Measurements from ENCODE around the gene CNST. TPM values are rescaled to one million over a fixed set of nuclear protein-coding genes. Genes with fewer than 3 reads are reported as not detected.

Gene CNST
- total and polyA plus RNA-seq, 9 of the 15 experiments (the other 6 are each of a cell fraction or from before 2014, with no cell fraction given), result 17.0 to 55.3 (median 30.8) TPM

DNA sequence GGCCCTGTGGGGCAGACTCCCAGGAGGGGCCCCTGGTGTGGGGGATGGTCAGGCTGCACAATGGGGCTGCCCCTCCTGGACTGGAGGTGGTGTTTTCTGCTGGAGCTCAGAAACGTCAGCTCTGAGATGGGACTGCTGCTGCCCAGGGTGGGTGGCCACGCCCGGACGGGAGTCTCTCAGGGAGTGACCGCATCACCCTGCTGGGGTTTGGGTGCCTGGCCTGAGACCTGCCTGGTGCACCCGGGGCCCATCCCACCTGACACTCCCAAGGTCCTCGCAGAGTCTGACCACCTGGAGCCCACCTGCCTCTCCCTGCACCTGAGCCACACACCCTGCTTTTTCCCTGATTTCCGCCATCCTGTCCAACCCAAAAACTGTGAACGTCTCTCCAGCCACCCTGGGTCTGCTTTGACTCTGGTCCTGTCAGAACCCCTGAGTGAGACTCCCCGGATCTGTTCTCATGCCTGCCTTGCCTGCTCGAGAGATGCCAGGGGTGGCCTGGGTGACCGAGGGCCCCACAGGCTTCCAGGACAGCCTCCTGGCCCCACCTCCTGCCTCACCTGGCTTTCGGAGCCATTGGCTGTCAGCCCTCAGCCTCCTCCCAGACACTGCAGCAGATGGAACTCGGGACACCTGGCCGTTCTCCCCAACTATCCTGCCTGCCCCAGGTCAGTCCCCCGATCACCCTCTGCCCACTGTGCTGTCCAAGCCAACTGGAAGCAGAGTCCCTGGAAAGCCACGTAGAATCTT lies 47.6 kb upstream of the CNST start:
- H3K9ac ChIP-seq (ENCODE audit: insufficient read depth in 1 of 2, low read depth in 2 of 2, low read length in 2 of 2), result no peak overlapping the region
- H3K27ac ChIP-seq (ENCODE audit: extremely low read depth, low read depth, low read length), result no peak overlapping the region
- no TSS peak for BruUV-seq (replicated peaks)
- no peak overlapping the region for H3K4me3 ChIP-seq
- in situ Hi-C loops (cut with MboI), result no loop called here
- ATAC-seq (no peak; the same call in 2 of the 3 replicates), FAIRE-seq (no peak), DNase-seq (ENCODE audit: extremely low read depth in 1 of 4, low spot score in 3 of 4) (no peak)
- no peak overlapping the region for H3K4me2 ChIP-seq (ENCODE audit: insufficient read depth, low read length)
- peaks cover 0 to 35% of the 10 kb centered on the region in 2 experiments; a peak in 2 of 5 replicates for H3K27me3 ChIP-seq (ENCODE audit: control insufficient read depth in 2 of 2, insufficient read depth in 2 of 2, low read length in 2 of 2)
- WGBS (ENCODE audit: insufficient coverage, low coverage, missing lambda C conversion rate), result 3% methylated on average over 17 of the region's 17 CpGs
- H4K20me1 ChIP-seq (replicated peaks; ENCODE audit: control insufficient read depth, insufficient read depth, low read length), result no peaks in the 10 kb centered on the region
- H3K9me1 ChIP-seq (ENCODE audit: control insufficient read depth, insufficient read depth, low read length), result no peaks in the 10 kb centered on the region
- peaks cover 27% of the 10 kb centered on the region for H3K9me3 ChIP-seq (replicated peaks; ENCODE audit: control insufficient read depth, insufficient read depth, low read depth, low read length)
- H3K36me3 ChIP-seq (ENCODE audit: control insufficient read depth, insufficient read depth, low read length), result no peaks in the 10 kb centered on the region
- H3K79me2 ChIP-seq (ENCODE audit: control insufficient read depth, insufficient read depth, low read length), result no peaks in the 10 kb centered on the region
- intact Hi-C loops (cut with micrococcal nuclease), result no loop called here
- H3K4me1 ChIP-seq (replicated peaks in 1 of 2; ENCODE audit: control insufficient read depth in 2 of 2, insufficient read depth in 2 of 2, low read length in 2 of 2), result peaks cover 0 to 6% of the 10 kb centered on the region in 2 experiments; a peak in 2 of 5 replicates
- ChIA-PET POLR2A (interaction anchor here (1.0 kb wide), 1 partner anchor 10 kb away, joined by 4 read pairs; no protein-coding TSS in a partner anchor), CTCF (ENCODE audit: low intra/inter-chr PET ratio) (no interaction called here)
- H2AFZ ChIP-seq (ENCODE audit: low read depth, low read length), result no peak overlapping the region
- TF ChIP-seq, protein P1, sequence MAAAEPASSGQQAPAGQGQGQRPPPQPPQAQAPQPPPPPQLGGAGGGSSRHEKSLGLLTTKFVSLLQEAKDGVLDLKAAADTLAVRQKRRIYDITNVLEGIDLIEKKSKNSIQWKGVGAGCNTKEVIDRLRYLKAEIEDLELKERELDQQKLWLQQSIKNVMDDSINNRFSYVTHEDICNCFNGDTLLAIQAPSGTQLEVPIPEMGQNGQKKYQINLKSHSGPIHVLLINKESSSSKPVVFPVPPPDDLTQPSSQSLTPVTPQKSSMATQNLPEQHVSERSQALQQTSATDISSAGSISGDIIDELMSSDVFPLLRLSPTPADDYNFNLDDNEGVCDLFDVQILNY (CRISPR knock-in tag; IDR thresholded peaks at IDR 0.05), result no peak
- TF ChIP-seq, protein P2, sequence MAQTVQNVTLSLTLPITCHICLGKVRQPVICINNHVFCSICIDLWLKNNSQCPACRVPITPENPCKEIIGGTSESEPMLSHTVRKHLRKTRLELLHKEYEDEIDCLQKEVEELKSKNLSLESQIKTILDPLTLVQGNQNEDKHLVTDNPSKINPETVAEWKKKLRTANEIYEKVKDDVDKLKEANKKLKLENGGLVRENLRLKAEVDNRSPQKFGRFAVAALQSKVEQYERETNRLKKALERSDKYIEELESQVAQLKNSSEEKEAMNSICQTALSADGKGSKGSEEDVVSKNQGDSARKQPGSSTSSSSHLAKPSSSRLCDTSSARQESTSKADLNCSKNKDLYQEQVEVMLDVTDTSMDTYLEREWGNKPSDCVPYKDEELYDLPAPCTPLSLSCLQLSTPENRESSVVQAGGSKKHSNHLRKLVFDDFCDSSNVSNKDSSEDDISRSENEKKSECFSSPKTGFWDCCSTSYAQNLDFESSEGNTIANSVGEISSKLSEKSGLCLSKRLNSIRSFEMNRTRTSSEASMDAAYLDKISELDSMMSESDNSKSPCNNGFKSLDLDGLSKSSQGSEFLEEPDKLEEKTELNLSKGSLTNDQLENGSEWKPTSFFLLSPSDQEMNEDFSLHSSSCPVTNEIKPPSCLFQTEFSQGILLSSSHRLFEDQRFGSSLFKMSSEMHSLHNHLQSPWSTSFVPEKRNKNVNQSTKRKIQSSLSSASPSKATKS (CRISPR knock-in tag; IDR thresholded peaks at IDR 0.05), result no peak
- TF ChIP-seq ZFP1 (CRISPR knock-in tag; IDR thresholded peaks at IDR 0.05) (no peak), DIDO1 (tag; IDR thresholded peaks at IDR 0.05; ENCODE audit: low read depth) (no peak), ZNF785 (CRISPR knock-in tag; IDR thresholded peaks at IDR 0.05) (no peak), NFE2 (IDR thresholded peaks at IDR 0.05; ENCODE audit: low read depth) (no peak), FOXA1 (IDR thresholded peaks at IDR 0.05; ENCODE audit: borderline replicate concordance) (no peak), ZNF41 (CRISPR knock-in tag; conservative IDR thresholded peaks at IDR 0.05) (no peak)
- TF ChIP-seq, protein P3, sequence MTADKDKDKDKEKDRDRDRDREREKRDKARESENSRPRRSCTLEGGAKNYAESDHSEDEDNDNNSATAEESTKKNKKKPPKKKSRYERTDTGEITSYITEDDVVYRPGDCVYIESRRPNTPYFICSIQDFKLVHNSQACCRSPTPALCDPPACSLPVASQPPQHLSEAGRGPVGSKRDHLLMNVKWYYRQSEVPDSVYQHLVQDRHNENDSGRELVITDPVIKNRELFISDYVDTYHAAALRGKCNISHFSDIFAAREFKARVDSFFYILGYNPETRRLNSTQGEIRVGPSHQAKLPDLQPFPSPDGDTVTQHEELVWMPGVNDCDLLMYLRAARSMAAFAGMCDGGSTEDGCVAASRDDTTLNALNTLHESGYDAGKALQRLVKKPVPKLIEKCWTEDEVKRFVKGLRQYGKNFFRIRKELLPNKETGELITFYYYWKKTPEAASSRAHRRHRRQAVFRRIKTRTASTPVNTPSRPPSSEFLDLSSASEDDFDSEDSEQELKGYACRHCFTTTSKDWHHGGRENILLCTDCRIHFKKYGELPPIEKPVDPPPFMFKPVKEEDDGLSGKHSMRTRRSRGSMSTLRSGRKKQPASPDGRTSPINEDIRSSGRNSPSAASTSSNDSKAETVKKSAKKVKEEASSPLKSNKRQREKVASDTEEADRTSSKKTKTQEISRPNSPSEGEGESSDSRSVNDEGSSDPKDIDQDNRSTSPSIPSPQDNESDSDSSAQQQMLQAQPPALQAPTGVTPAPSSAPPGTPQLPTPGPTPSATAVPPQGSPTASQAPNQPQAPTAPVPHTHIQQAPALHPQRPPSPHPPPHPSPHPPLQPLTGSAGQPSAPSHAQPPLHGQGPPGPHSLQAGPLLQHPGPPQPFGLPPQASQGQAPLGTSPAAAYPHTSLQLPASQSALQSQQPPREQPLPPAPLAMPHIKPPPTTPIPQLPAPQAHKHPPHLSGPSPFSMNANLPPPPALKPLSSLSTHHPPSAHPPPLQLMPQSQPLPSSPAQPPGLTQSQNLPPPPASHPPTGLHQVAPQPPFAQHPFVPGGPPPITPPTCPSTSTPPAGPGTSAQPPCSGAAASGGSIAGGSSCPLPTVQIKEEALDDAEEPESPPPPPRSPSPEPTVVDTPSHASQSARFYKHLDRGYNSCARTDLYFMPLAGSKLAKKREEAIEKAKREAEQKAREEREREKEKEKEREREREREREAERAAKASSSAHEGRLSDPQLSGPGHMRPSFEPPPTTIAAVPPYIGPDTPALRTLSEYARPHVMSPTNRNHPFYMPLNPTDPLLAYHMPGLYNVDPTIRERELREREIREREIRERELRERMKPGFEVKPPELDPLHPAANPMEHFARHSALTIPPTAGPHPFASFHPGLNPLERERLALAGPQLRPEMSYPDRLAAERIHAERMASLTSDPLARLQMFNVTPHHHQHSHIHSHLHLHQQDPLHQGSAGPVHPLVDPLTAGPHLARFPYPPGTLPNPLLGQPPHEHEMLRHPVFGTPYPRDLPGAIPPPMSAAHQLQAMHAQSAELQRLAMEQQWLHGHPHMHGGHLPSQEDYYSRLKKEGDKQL (CRISPR knock-in tag; IDR thresholded peaks at IDR 0.05; ENCODE audit: borderline replicate concordance), result no peak
- TF ChIP-seq, protein P4, sequence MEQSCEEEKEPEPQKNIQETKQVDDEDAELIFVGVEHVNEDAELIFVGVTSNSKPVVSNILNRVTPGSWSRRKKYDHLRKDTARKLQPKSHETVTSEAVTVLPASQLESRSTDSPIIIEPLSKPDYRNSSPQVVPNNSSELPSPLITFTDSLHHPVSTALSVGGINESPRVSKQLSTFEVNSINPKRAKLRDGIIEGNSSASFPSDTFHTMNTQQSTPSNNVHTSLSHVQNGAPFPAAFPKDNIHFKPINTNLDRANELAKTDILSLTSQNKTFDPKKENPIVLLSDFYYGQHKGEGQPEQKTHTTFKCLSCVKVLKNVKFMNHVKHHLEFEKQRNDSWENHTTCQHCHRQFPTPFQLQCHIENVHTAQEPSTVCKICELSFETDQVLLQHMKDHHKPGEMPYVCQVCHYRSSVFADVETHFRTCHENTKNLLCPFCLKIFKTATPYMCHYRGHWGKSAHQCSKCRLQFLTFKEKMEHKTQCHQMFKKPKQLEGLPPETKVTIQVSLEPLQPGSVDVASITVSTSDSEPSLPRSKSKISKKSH (CRISPR knock-in tag; IDR thresholded peaks at IDR 0.05), result no peak

Data from K562 (cell line).